Esophagus squamous epithelium (tissue), 5 donors: ENCODE data around the gene RWDD1. TPM values are rescaled to one million over a fixed set of nuclear protein-coding genes. Genes with fewer than 3 reads are reported as not detected.

ENCODE experiments used
- DNase-seq: peaks from one replicate; lab custom pipeline; 2025; lab: John Stamatoyannopoulos, UW
- H3K27ac ChIP-seq, 4 donors: fragments of 200-600 bp; sonication (generic); one replicate each; pipeline ENCODE4 v1.5.1; 2016 to 2019; ENCODE audit warnings: mild to moderate bottlenecking in 1 of 4
- H3K27me3 ChIP-seq, 4 donors: fragments of 200-600 bp; sonication (generic); 1 replicate in 3 of 4; 2 replicates in 1 of 4; pipeline versions ENCODE4 v1.5.1 to v1.6.0; 2017 to 2021; ENCODE audit warnings: antibody characterized with exemption in 1 of 4
- H3K36me3 ChIP-seq, 3 donors: fragments of 200-600 bp; sonication (generic); one replicate each; pipeline ENCODE4 v1.5.1; 2016 to 2019
- H3K4me1 ChIP-seq, 3 donors: fragments of 200-600 bp; sonication (generic); one replicate each; pipeline ENCODE4 v1.5.1; 2017 to 2019
- H3K4me3 ChIP-seq, 4 donors: fragments of 200-600 bp; sonication (generic); 1 replicate in 3 of 4; 2 replicates in 1 of 4; pipeline ENCODE4 v1.5.1; 2016 to 2019; ENCODE audit warnings: mild to moderate bottlenecking in 2 of 4, moderate library complexity in 1 of 4
- H3K9me3 ChIP-seq, 3 donors: fragments of 200-600 bp; sonication (generic); one replicate each; pipeline ENCODE4 v1.5.1; 2016 to 2019
- POLR2A ChIP-seq, 4 donors: fragments of 450-650 bp; IDR thresholded peaks; one replicate each; pipeline ENCODE4 v1.6.1; 2017; ENCODE audit warnings: antibody characterized with exemption in 4 of 4, mild to moderate bottlenecking in 4 of 4, moderate library complexity in 3 of 4
- WGBS, 2 donors: methylation state at CpG; one replicate each; pipeline ENCODE4 v1.1.5; 2018; 5-methylcytosine and 5-hydroxymethylcytosine counted together
- intact Hi-C: fragments of 100-400 bp; cut with DNase I; formaldehyde crosslinking; loops from one replicate; pipeline ENCODE4 v1.15.0; 2022
- total RNA-seq, 4 donors: library from RNA; depleted of rRNA; stranded (reverse); fragments of >200 nt; gene quantifications; one replicate each; pipeline ENCODE4 v1.1.0, GENCODE V29; 2016
- TF ChIP-seq, protein P1 (sequence below), 6 experiments: fragments of 450-650 bp in 4 of 6; fragments of 200-600 bp in 2 of 6; sonication (generic) in 2 of 6; IDR thresholded peaks; one replicate each; pipeline ENCODE4 v1.5.1; 2016 to 2019; ENCODE audit warnings: antibody characterized with exemption in 6 of 6, mild to moderate bottlenecking in 4 of 6, moderate library complexity in 4 of 6
- donor health status: DM: yes; HTN: yes; CAD: no.

Gene RWDD1
- total RNA-seq, 4 donors from 2014 or later: 13.4 to 44.3 (median 29.9) TPM

DNA sequence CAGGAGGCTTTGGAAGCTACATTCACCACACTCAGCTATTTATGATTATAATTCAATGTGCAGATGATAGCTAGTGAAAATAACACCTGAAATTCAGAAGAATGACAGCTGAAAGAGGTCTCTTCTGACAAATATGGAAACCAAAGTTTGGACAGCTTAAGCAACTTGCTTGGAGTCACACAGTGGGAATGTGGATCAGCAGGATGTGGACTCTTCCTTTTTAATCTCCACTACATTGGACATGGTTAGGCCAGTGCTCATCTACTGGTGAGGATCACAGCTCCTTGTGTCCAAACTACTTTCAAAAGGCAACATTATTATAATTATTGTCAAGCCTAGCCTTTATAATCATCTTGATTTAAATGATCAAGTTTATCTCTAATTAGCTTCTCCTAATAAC lies 36.2 kb upstream of the RWDD1 start:
- no peak overlapping the region for H3K27ac ChIP-seq
- intact Hi-C loops: loop anchor here (10.0 kb wide), 1 partner anchor 250 kb away; no protein-coding TSS in a partner anchor
- H3K27me3 ChIP-seq: no peaks in the 10 kb centered on the region
- H3K36me3 ChIP-seq: no peaks in the 10 kb centered on the region
- H3K9me3 ChIP-seq: no peaks in the 10 kb centered on the region
- H3K4me1 ChIP-seq: peaks cover 0 to 4% (median 0%) of the 10 kb centered on the region in 3 donors
- no peak for DNase-seq
- TF ChIP-seq POLR2A (IDR thresholded peaks at IDR 0.05): no peak
- TF ChIP-seq, protein P1, sequence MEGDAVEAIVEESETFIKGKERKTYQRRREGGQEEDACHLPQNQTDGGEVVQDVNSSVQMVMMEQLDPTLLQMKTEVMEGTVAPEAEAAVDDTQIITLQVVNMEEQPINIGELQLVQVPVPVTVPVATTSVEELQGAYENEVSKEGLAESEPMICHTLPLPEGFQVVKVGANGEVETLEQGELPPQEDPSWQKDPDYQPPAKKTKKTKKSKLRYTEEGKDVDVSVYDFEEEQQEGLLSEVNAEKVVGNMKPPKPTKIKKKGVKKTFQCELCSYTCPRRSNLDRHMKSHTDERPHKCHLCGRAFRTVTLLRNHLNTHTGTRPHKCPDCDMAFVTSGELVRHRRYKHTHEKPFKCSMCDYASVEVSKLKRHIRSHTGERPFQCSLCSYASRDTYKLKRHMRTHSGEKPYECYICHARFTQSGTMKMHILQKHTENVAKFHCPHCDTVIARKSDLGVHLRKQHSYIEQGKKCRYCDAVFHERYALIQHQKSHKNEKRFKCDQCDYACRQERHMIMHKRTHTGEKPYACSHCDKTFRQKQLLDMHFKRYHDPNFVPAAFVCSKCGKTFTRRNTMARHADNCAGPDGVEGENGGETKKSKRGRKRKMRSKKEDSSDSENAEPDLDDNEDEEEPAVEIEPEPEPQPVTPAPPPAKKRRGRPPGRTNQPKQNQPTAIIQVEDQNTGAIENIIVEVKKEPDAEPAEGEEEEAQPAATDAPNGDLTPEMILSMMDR (IDR thresholded peaks at IDR 0.05): no peak
- no peak overlapping the region for H3K4me3 ChIP-seq

DNA sequence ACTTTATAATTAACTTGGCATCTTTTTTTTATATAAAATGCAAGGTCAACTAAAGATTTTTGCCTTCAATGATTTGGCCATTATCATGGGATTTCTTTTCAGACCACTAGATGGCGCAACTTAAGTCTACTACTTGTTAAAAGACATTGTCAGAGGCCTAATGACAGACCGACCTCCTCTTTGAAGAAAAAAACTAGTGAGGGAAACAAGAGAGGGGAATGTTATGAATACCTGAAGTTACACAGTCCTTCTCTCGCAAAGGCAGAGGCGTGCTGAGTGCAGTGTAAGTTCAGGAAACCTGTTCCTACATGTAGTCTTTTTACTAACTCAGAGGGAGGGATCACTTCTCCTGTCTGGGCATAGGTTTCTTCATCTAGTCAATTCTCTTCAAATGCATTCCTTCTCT lies 35.1 kb upstream of the RWDD1 start:
- DNase-seq: no peak

DNA sequence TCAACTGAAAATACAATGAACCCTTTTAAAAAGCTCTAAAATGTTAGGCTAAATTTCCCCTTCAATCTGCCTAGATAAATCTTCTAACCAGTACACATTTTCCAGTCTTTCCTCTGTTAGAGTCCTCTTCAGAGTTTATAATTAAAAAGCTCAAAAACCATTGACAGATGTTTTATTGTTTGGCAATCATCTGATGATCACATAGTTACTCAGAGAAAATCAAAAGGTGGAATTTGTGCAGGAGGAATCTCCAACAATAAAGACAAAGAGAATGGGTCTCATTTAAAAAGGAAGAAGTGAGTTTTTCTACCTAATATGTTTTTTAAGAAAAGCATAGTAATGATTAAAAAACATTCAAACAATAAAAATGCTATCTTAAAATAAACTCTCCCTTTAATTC lies 28.9 kb upstream of the RWDD1 start:
- intact Hi-C loops: no loop called here
- no peak for TF ChIP-seq POLR2A (IDR thresholded peaks at IDR 0.05)
- TF ChIP-seq, protein P1 (IDR thresholded peaks at IDR 0.05): no peak
- Histone ChIP-seq H3K4me3 (no peak overlapping the region), H3K27me3 (peaks cover 0 to 14% (median 0%) of the 10 kb centered on the region in 4 donors), H3K36me3 (no peaks in the 10 kb centered on the region), H3K27ac (no peak overlapping the region), H3K9me3 (no peaks in the 10 kb centered on the region), H3K4me1 (no peaks in the 10 kb centered on the region)
- DNase-seq: no peak

More for the DNA sequence above, 35.1 kb upstream of the RWDD1 start:
- TF ChIP-seq, protein P1 (IDR thresholded peaks at IDR 0.05): peak; percentile 46 to 76 (median 59)
- no peak for TF ChIP-seq POLR2A (IDR thresholded peaks at IDR 0.05)
- Histone ChIP-seq H3K4me1 (peaks cover 0 to 4% (median 0%) of the 10 kb centered on the region in 3 donors), H3K4me3 (no peak overlapping the region), H3K9me3 (no peaks in the 10 kb centered on the region), H3K27me3 (peaks cover 0 to 7% (median 0%) of the 10 kb centered on the region in 4 donors), H3K27ac (no peak overlapping the region), H3K36me3 (no peaks in the 10 kb centered on the region)
- 6% methylated on average over 4 of the region's 4 CpGs for WGBS, 2 donors
- intact Hi-C loops: loop anchor here (10.0 kb wide), 1 partner anchor 251 kb away; no protein-coding TSS in a partner anchor

DNA sequence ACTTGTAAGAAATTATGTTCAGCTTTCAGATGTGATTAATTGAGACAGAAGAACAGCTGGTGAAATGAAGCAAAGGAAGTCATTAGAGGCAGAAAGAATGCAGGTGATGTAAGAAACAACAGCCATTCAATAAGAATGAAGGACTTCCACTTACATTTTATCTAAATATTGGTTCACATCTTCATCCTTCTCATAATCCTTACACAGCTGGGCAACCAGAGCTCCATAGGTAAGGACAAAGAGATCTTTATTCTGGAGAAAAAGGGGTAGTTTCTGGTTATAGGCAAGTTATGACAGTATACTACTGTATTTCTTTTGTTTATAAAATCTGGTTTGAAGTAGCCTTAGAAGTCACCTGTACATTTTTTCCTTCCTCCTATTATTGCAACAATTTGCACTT lies 28.2 kb upstream of the RWDD1 start:
- TF ChIP-seq POLR2A (IDR thresholded peaks at IDR 0.05): no peak
- TF ChIP-seq, protein P1 (IDR thresholded peaks at IDR 0.05): no peak
- intact Hi-C loops: no loop called here
- Histone ChIP-seq H3K27me3 (peaks cover 0 to 14% (median 0%) of the 10 kb centered on the region in 4 donors), H3K36me3 (no peaks in the 10 kb centered on the region), H3K4me3 (no peak overlapping the region), H3K27ac (no peak overlapping the region), H3K9me3 (no peaks in the 10 kb centered on the region), H3K4me1 (no peaks in the 10 kb centered on the region)
- DNase-seq: no peak

DNA sequence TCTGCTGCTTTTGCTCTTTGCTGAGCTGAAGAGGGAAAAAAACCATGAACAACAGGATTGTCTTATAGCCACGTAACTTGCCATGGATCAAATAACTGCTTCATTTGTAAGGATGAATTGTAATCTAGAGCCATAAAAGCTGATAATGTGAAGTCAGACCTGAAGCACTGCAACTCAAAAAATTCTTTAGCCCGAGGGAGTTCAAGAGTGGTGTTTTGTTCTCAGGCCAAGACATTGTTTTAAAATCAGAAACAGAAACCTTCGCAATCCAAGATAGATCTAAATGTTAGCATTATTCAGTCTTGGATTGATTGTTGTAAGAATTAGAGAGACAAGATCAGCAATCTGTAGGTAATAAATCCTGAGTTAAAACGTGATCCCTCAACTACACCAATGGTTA lies 25.7 kb upstream of the RWDD1 start, which contains the start of gene TRAPPC3L:
TRAPPC3L (minus strand) TSS at position 34 of the 400 bp plus-strand sequence. CDS start 170 bp downstream, outside the sequence.
- TF ChIP-seq POLR2A (IDR thresholded peaks at IDR 0.05): no peak
- TF ChIP-seq, protein P1 (IDR thresholded peaks at IDR 0.05): no peak
- H3K27me3 ChIP-seq: peaks cover 0 to 9% (median 0%) of the 10 kb centered on the region in 4 donors
- no peak for DNase-seq
- intact Hi-C loops: no loop called here
- no peaks in the 10 kb centered on the region for H3K4me1 ChIP-seq
- no peak within 1 kb of the TSS for H3K27ac ChIP-seq
- H3K9me3 ChIP-seq: no peaks in the 10 kb centered on the region
- no peak within 1 kb of the TSS for H3K4me3 ChIP-seq
- WGBS, 2 donors: 26 to 29% methylated on average over 4 of the region's 4 CpGs
- no peaks in the 10 kb centered on the region for H3K36me3 ChIP-seq
